ENCODE results near the gene GABRA4. TPM values are rescaled to one million over a fixed set of nuclear protein-coding genes. Genes with fewer than 3 reads are reported as not detected.

Gene GABRA4
- total RNA-seq, 4 donors from 2014 or later = 0.35 TPM; not detected in 3

DNA sequence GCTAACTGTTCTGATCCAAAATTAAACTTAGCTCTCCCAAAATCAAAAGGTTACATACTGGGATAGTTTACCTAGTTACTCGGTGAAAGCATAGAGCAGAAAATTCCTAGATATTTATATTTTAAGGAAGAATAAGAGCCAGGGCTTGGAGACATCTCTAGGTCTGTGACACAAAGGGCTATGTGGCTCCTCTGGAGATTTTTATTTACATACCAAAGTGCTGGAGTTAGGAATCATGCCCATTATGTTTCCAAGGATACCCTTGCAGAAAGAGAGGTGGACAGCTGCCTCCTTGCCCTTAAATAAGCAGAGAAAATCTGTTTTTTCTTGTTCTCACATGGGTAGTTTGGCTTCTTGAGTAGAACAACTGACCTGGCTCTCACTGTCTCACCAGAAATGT is 93.3 kb downstream of the GABRA4 start:
- no peak overlapping the region for H3K4me3 ChIP-seq
- H3K4me1 ChIP-seq = no peaks in the 10 kb centered on the region
- no peaks in the 10 kb centered on the region for H3K36me3 ChIP-seq
- no peak for TF ChIP-seq POLR2A (IDR thresholded peaks at IDR 0.05)
- TF ChIP-seq, protein P1, sequence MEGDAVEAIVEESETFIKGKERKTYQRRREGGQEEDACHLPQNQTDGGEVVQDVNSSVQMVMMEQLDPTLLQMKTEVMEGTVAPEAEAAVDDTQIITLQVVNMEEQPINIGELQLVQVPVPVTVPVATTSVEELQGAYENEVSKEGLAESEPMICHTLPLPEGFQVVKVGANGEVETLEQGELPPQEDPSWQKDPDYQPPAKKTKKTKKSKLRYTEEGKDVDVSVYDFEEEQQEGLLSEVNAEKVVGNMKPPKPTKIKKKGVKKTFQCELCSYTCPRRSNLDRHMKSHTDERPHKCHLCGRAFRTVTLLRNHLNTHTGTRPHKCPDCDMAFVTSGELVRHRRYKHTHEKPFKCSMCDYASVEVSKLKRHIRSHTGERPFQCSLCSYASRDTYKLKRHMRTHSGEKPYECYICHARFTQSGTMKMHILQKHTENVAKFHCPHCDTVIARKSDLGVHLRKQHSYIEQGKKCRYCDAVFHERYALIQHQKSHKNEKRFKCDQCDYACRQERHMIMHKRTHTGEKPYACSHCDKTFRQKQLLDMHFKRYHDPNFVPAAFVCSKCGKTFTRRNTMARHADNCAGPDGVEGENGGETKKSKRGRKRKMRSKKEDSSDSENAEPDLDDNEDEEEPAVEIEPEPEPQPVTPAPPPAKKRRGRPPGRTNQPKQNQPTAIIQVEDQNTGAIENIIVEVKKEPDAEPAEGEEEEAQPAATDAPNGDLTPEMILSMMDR (IDR thresholded peaks at IDR 0.05) = no peak
- no peak overlapping the region for H3K27ac ChIP-seq
- intact Hi-C loops (cut with DNase I; ENCODE audit: low total_unique reads) = no loop called here
- DNase-seq = no peak
- H3K27me3 ChIP-seq = no peaks in the 10 kb centered on the region
- no peaks in the 10 kb centered on the region for H3K9me3 ChIP-seq

- Histone ChIP-seq H3K4me1 (no peaks in the 10 kb centered on the region), H3K27me3 (no peaks in the 10 kb centered on the region), H3K27ac (no peak overlapping the region), H3K36me3 (no peaks in the 10 kb centered on the region), H3K4me3 (no peak overlapping the region), H3K9me3 (no peaks in the 10 kb centered on the region)
- TF ChIP-seq, protein P1 (IDR thresholded peaks at IDR 0.05) = no peak
- no peak for TF ChIP-seq POLR2A (IDR thresholded peaks at IDR 0.05)
- DNase-seq = no peak
- intact Hi-C loops (cut with DNase I; ENCODE audit: low total_unique reads) = no loop called here
Observed at GRCh38 chr4:46894826-46895225, 98.6 kb downstream of the GABRA4 start.

DNA sequence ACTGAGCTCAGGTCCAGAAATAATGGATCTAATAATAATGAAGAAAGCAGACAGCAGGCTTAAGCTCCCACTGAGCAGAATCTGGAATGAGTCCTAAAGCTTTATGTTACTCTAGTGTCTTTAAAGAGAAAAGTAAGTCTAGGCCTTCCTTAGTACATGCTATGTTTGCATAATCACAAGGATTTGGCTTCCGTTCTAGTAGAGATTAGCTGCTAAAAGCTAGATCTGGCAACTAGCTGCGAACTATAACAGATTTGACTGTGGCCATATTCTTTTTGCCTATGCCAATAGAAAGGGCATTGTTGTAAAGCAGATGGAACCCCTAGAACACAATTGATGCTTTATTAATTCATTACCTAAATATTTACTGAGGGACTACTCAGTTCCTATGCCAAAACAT is 103.3 kb downstream of the GABRA4 start:
- intact Hi-C loops (cut with DNase I; ENCODE audit: low total_unique reads) = no loop called here
- no peaks in the 10 kb centered on the region for H3K4me1 ChIP-seq
- no peaks in the 10 kb centered on the region for H3K36me3 ChIP-seq
- H3K9me3 ChIP-seq = no peaks in the 10 kb centered on the region
- no peaks in the 10 kb centered on the region for H3K27me3 ChIP-seq
- no peak for TF ChIP-seq POLR2A (IDR thresholded peaks at IDR 0.05)
- TF ChIP-seq, protein P1 (IDR thresholded peaks at IDR 0.05) = no peak
- DNase-seq = no peak
- H3K4me3 ChIP-seq = no peak overlapping the region
- no peak overlapping the region for H3K27ac ChIP-seq

GRCh38 chr4:46889410-46889809 is 104.0 kb downstream of the GABRA4 start:
- H3K27ac ChIP-seq = no peak overlapping the region
- intact Hi-C loops (cut with DNase I; ENCODE audit: low total_unique reads) = no loop called here
- no peaks in the 10 kb centered on the region for H3K27me3 ChIP-seq
- H3K4me3 ChIP-seq = no peak overlapping the region
- no peaks in the 10 kb centered on the region for H3K9me3 ChIP-seq
- TF ChIP-seq, protein P1 (IDR thresholded peaks at IDR 0.05) = no peak
- TF ChIP-seq POLR2A (IDR thresholded peaks at IDR 0.05) = no peak
- DNase-seq = no peak
- H3K4me1 ChIP-seq = no peaks in the 10 kb centered on the region
- H3K36me3 ChIP-seq = no peaks in the 10 kb centered on the region

- no peak for DNase-seq
- no peak overlapping the region for H3K27ac ChIP-seq
- TF ChIP-seq, protein P1 (IDR thresholded peaks at IDR 0.05) = no peak
- TF ChIP-seq POLR2A (IDR thresholded peaks at IDR 0.05) = no peak
- H3K4me3 ChIP-seq = no peak overlapping the region
- no peaks in the 10 kb centered on the region for H3K9me3 ChIP-seq
- no peaks in the 10 kb centered on the region for H3K4me1 ChIP-seq
- intact Hi-C loops (cut with DNase I; ENCODE audit: low total_unique reads) = no loop called here
- no peaks in the 10 kb centered on the region for H3K27me3 ChIP-seq
- no peaks in the 10 kb centered on the region for H3K36me3 ChIP-seq
Observed at GRCh38 chr4:46886711-46887110, 106.7 kb downstream of the GABRA4 start.

Data from uterus (tissue), 4 donors.